Fibroblast of pulmonary artery (primary cell): ENCODE data around the gene RBP3.
A peak's percentile ranks its signal among the peaks of the same experiment; 100 is the strongest.

Experiments
- DNase-seq: peaks from one replicate; pipeline ENCODE4 v3.0.0-alpha.2; 2010; ENCODE audit warnings: low read depth
- H3K4me3 ChIP-seq: replicated peaks from 2 replicates; pipeline ENCODE4 v1.5.1; 2011; ENCODE audit warnings: low read depth, mild to moderate bottlenecking, control low read depth, low read length, moderate library complexity
- CTCF ChIP-seq: IDR thresholded peaks from 2 replicates; pipeline ENCODE4 v1.5.1; 2011; ENCODE audit warnings: mild to moderate bottlenecking, control low read depth, low read length, inconsistent platforms; ENCODE audit errors: missing control alignments

The RBP3 gene

GRCh38 chr10:47360419-47361040 is 12.4 kb downstream of the RBP3 start:
- no peak for TF ChIP-seq CTCF
- no peak for DNase-seq
- H3K4me3 ChIP-seq, result no peak overlapping the region

GRCh38 chr10:47361293-47361692 is 13.1 kb downstream of the RBP3 start:
- peak; percentile 96 for TF ChIP-seq CTCF
- peak; percentile 49 for DNase-seq
- no peak overlapping the region for H3K4me3 ChIP-seq

- no peak overlapping the region for H3K4me3 ChIP-seq
- DNase-seq, result no peak
- TF ChIP-seq CTCF, result no peak
These were observed 14.0 kb downstream of the RBP3 start for GRCh38 chr10:47362199-47362598.

GRCh38 chr10:47363781-47364180 is 15.6 kb downstream of the RBP3 start:
- H3K4me3 ChIP-seq, result no peak overlapping the region
- DNase-seq, result no peak
- TF ChIP-seq CTCF, result no peak

GRCh38 chr10:47364366-47364765 is 16.2 kb downstream of the RBP3 start:
- no peak for DNase-seq
- no peak for TF ChIP-seq CTCF
- H3K4me3 ChIP-seq, result no peak overlapping the region

- no peak for DNase-seq
- H3K4me3 ChIP-seq, result no peak overlapping the region
- no peak for TF ChIP-seq CTCF
These were observed 16.7 kb downstream of the RBP3 start for GRCh38 chr10:47364911-47365310.
